Nucleus accumbens (tissue), 56 donors: ENCODE measurements around the gene NUSAP1.
"Not testable (repeated sequence)": the region's sequence is repeated elsewhere in the genome, so short reads cannot be mapped to it uniquely, and the experiment has no call there.

Experiments used
- DNase-seq, 56 donors: peaks; one replicate each; lab custom pipeline; 2025; lab: John Stamatoyannopoulos, UW

Gene NUSAP1

GRCh38 chr15:41332194-41333025, at the start of gene NUSAP1, which contains the start of gene OIP5:
Gene NUSAP1 (plus strand): TSS chr15:41332881. CDS start chr15:41332958, 77 bp downstream.
Gene OIP5 (minus strand): TSS chr15:41332591. CDS start chr15:41332561, 30 bp downstream.
- DNase-seq: peak; percentile 57 to 96 (median 90)

- peak in 1 of 56 donors; percentile 27 for DNase-seq
Measured at GRCh38 chr15:41282980-41283652, 49.6 kb upstream of the NUSAP1 start.

GRCh38 chr15:41283653-41284426, 48.8 kb upstream of the NUSAP1 start:
- peak; percentile 69 to 99 (median 93) for DNase-seq

GRCh38 chr15:41284427-41285177, 48.1 kb upstream of the NUSAP1 start:
- peak in 15 of 56 donors; percentile 10 to 51 (median 33) for DNase-seq

- no peak for DNase-seq
Measured at GRCh38 chr15:41285285-41285684, 47.4 kb upstream of the NUSAP1 start.

- no peak for DNase-seq
Measured at GRCh38 chr15:41286665-41287333, 45.9 kb upstream of the NUSAP1 start.

GRCh38 chr15:41288464-41288863, 44.2 kb upstream of the NUSAP1 start:
- DNase-seq: no peak

GRCh38 chr15:41289953-41290352, 42.7 kb upstream of the NUSAP1 start:
- no peak for DNase-seq

GRCh38 chr15:41291065-41291631, 41.5 kb upstream of the NUSAP1 start:
- no peak for DNase-seq

- no peak for DNase-seq
Measured at GRCh38 chr15:41292521-41292920, 40.2 kb upstream of the NUSAP1 start.

- not testable (repeated sequence) for DNase-seq
Measured at GRCh38 chr15:41301139-41301538, 31.5 kb upstream of the NUSAP1 start.

GRCh38 chr15:41301587-41301986, 31.1 kb upstream of the NUSAP1 start:
- no peak for DNase-seq

GRCh38 chr15:41304149-41304770, 28.4 kb upstream of the NUSAP1 start:
- DNase-seq: no peak

- no peak for DNase-seq
Measured at GRCh38 chr15:41307679-41308078, 25.0 kb upstream of the NUSAP1 start.

- no peak for DNase-seq
Measured at GRCh38 chr15:41309226-41309905, 23.3 kb upstream of the NUSAP1 start.

GRCh38 chr15:41320805-41321330, 11.8 kb upstream of the NUSAP1 start:
- not testable (repeated sequence) for DNase-seq

- DNase-seq: no peak
Measured at GRCh38 chr15:41323611-41324010, 9.1 kb upstream of the NUSAP1 start.

GRCh38 chr15:41331281-41331680, 1.4 kb upstream of the NUSAP1 start:
- DNase-seq: no peak
